AG04449 (cell line): Measurements from ENCODE around the gene UROS.

Experiments
- CTCF ChIA-PET: fragments of 350-600 bp; formaldehyde crosslinking; extraction: SDS; loops from one replicate; lab custom pipeline; 2021; ENCODE audit warnings: antibody characterized with exemption; lab: Yijun Ruan, JAX
- POLR2A ChIA-PET: fragments of 400-600, 350-600 bp; formaldehyde crosslinking; extraction: SDS; loops from one replicate; lab custom pipeline; 2020; ENCODE audit warnings: antibody characterized with exemption, inconsistent platforms; lab: Yijun Ruan, JAX
- DNase-seq: peaks from one replicate; pipeline ENCODE4 v3.0.0-alpha.2; 2010; ENCODE audit warnings: low read depth, low spot score
- H3K4me3 ChIP-seq: 2 replicates; pipeline ENCODE4 v1.5.1; 2011; ENCODE audit warnings: low read depth, mild to moderate bottlenecking, control low read depth, low read length
- TF ChIP-seq, protein P1 (sequence below): IDR thresholded peaks from one replicate; pipeline ENCODE4 v1.5.1; 2011; ENCODE audit warnings: mild to moderate bottlenecking, moderate library complexity, low read length, control low read depth, inconsistent platforms; ENCODE audit not compliant: insufficient read depth; ENCODE audit errors: missing control alignments

The UROS gene

DNA sequence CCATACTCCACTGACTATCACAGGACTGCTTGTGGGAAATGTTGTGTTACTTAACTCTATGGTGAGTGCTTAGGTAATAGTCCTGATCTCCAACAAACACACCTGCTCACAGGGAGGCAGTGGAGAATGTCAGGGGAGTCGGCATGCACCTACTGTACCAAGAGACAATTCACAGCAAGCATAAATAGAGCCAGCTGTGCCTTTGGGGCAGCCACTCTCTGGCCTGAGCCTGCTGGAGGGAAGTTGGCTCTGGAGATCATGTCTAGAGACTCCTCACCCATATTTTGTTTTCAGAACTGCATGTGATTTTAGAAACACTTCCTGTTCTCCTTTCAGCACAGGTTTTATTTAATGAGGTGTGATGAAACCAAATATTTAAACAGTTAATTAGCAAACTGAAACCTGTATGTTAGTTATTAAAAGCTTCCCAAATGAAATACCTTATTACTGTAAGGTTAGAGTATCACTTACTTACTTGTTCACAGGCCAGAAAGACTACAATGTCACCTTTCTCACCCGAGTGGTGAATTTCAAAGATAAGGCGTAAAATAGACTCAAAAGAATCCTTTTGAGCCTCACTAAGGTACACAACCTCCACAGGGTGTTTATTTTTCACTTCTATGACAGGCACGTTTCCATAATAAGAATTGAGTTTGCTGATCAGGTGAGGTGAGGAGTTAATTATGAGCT, 36.2 kb upstream of the UROS start:
- ChIA-PET CTCF (interaction anchor here (0.9 to 1.0 kb wide), 2 partner anchors 13 to 75 kb away, joined by 3 read pairs; no protein-coding TSS in a partner anchor), POLR2A (no interaction called here)
- TF ChIP-seq, protein P1, sequence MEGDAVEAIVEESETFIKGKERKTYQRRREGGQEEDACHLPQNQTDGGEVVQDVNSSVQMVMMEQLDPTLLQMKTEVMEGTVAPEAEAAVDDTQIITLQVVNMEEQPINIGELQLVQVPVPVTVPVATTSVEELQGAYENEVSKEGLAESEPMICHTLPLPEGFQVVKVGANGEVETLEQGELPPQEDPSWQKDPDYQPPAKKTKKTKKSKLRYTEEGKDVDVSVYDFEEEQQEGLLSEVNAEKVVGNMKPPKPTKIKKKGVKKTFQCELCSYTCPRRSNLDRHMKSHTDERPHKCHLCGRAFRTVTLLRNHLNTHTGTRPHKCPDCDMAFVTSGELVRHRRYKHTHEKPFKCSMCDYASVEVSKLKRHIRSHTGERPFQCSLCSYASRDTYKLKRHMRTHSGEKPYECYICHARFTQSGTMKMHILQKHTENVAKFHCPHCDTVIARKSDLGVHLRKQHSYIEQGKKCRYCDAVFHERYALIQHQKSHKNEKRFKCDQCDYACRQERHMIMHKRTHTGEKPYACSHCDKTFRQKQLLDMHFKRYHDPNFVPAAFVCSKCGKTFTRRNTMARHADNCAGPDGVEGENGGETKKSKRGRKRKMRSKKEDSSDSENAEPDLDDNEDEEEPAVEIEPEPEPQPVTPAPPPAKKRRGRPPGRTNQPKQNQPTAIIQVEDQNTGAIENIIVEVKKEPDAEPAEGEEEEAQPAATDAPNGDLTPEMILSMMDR: no peak
- DNase-seq: no peak
- no peak overlapping the region for H3K4me3 ChIP-seq

DNA sequence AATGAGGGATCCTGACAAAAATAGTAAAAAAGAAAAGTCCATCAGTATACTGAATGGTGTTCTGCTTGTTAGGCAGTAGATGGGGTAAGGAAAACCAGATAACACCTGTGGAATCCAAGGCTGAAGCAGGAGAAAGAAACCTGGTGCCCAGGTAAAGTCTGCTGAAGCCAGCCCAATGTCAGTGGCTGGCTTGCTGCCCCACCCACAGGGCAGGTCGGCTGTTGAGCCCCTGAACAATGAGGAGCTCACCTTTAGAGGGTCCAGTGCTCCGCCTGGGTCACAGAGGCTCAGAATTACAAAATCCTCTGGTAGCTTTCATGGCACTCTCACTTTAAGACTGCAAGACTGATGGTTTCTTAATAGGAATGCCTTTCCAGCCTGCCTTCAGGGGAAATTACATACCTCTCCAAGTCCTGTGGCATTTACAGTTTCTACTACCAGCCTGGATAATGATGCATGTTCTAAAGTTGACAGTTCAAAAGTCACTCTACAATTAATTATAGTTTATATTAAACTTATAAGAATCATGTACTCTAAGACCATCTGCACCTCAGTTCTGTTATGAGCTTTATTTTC, 34.2 kb upstream of the UROS start:
- POLR2A ChIA-PET: no interaction called here
- no peak for DNase-seq
- CTCF ChIA-PET: interaction anchor here (1.0 to 3.3 kb wide), 3 partner anchors 11 to 22 kb away, joined by 3 to 18 read pairs (median 5); no protein-coding TSS in a partner anchor
- H3K4me3 ChIP-seq: no peak overlapping the region
- TF ChIP-seq, protein P1: no peak

DNA sequence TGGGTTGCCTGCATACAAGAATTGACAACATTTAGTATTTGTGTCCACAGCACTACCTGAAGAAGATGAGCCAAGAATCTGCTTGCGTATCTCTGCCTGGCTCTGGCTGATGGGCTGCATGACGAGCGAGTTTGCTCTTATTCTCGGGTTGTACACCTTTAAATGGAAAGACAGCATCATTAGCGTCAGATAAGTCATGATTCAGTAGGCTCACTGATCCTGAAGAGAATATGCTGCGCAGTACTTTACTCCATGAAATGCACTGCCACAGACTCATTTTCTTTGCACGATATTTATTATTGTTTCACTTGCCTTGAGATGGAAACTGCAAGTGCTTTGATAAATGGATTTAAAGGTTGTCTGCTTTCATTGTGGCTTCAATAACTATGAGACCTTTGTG, 29.4 kb upstream of the UROS start:
- CTCF ChIA-PET: no interaction called here
- TF ChIP-seq, protein P1: no peak
- POLR2A ChIA-PET: no interaction called here

DNA sequence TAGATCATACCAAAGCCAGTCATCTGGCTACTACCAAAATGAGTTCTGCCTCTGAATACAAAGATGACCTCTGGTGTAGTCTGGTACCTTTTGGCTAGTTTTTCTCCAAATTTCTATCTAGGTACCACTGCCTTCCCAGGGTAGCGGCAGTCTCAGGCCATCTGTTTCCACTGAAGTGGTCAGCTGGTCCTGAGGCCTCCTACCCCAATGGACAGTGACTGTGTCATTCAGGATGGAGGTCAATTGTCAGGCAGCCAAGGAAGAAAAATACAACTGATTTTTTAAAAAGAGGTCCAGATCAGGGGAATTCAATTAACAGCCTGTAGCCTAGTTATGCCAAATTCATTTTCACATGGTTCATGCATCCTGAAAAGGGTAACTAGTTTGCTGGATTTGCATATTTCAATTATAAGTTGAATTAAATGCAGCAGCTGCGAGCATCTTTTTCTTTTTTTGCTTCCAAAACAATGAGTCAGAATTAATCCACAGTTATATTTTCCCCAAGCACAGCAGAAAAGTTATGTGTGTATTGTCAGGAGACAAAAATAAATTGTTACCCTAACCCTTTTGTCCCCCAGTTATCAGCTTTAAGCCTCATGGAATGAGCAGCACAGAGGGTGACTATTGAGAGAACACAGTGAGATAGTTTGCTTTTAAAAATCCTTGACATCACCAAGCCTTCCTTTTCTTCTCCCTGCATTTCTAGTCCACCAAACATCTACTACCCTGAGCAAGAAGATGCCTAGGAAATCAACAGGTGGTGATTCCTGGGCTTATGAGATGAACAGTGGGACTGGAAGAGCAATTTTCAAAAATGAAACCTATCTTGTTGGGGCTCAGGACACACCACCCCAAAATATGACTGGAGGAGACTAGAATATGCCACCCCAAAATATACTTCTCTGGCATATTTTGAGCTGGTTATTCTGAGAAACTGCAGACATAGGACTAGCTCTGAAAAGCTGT, 28.0 kb upstream of the UROS start:
- ChIA-PET POLR2A (no interaction called here), CTCF (interaction anchor here (0.7 kb wide), 1 partner anchor 23 kb away, joined by 4 read pairs; no protein-coding TSS in a partner anchor)
- H3K4me3 ChIP-seq: no peak overlapping the region
- TF ChIP-seq, protein P1: no peak
- no peak for DNase-seq

More for the DNA sequence above, 29.4 kb upstream of the UROS start:
- no peak overlapping the region for H3K4me3 ChIP-seq
- DNase-seq: no peak

DNA sequence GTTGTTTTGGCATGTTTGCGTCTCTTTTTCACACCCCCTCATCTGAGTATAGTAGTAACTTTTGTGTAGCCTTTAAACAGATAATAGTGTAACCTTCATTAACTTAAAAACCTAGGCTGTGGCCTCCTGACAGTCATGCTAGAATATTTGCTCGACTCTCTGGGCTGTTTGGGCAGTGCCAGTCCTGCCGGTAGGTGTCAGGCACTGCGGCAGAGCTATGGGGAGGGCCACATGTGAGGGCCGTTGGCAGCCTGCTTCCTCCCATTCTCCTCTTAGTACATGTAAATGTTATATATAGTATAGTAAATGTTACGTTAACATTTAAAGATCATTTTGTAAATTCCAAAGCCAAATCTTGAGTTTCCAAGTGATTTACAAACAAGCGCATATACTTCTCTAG, 26.4 kb upstream of the UROS start:
- DNase-seq: no peak
- POLR2A ChIA-PET: no interaction called here
- H3K4me3 ChIP-seq: no peak overlapping the region
- CTCF ChIA-PET: no interaction called here
- TF ChIP-seq, protein P1: no peak
